SK-N-SH (cell line): Measurements from ENCODE around the gene MACROD2.

Experiments used
- EP300 ChIP-seq, 2 experiments: IDR thresholded peaks; 2 replicates each; pipeline versions ENCODE4 v1.4.0 to v1.6.1; 2012; ENCODE audit warnings: borderline replicate concordance in 1 of 2, low read depth in 1 of 2, low read length in 1 of 2
- MEF2A ChIP-seq: IDR thresholded peaks from 2 replicates; pipeline ENCODE4 v1.4.0; 2012; ENCODE audit warnings: low read depth, borderline replicate concordance
- POLR2AphosphoS5 ChIP-seq: IDR thresholded peaks from 2 replicates; pipeline ENCODE4 v1.6.1; 2012; ENCODE audit warnings: low read depth, low read length
- RAD21 ChIP-seq: IDR thresholded peaks from 2 replicates; pipeline ENCODE4 v1.6.1; 2012; ENCODE audit warnings: mild to moderate bottlenecking, low read length
- RCOR1 ChIP-seq: fragments of 150-350 bp; IDR thresholded peaks from 2 replicates; pipeline ENCODE4 v1.6.1; 2017; ENCODE audit warnings: antibody characterized with exemption, low read length
- SIN3A ChIP-seq: IDR thresholded peaks from 2 replicates; pipeline ENCODE4 v1.6.1; 2012; ENCODE audit warnings: low read depth, mild to moderate bottlenecking, low read length, moderate library complexity, borderline replicate concordance
- YY1 ChIP-seq: IDR thresholded peaks from 2 replicates; pipeline ENCODE4 v1.4.0; 2012; ENCODE audit warnings: low read depth, mild to moderate bottlenecking
- TF ChIP-seq, protein P1 (sequence below): fragments of 200-600 bp; sonication (generic); IDR thresholded peaks from 2 replicates; pipeline ENCODE4 v1.6.1; 2017; ENCODE audit warnings: antibody characterized with exemption, mild to moderate bottlenecking, moderate library complexity
- TF ChIP-seq, protein P2 (sequence below): IDR thresholded peaks from 2 replicates; pipeline ENCODE4 v1.4.0; 2012; ENCODE audit warnings: low read depth, borderline replicate concordance
- TF ChIP-seq, protein P3 (sequence below): IDR thresholded peaks from 2 replicates; pipeline ENCODE4 v1.4.0; 2012; ENCODE audit warnings: low read depth
- TF ChIP-seq, protein P4 (sequence below): IDR thresholded peaks from 2 replicates; pipeline ENCODE4 v1.6.1; 2012; ENCODE audit warnings: mild to moderate bottlenecking, low read depth, low read length, moderate library complexity

DNA sequence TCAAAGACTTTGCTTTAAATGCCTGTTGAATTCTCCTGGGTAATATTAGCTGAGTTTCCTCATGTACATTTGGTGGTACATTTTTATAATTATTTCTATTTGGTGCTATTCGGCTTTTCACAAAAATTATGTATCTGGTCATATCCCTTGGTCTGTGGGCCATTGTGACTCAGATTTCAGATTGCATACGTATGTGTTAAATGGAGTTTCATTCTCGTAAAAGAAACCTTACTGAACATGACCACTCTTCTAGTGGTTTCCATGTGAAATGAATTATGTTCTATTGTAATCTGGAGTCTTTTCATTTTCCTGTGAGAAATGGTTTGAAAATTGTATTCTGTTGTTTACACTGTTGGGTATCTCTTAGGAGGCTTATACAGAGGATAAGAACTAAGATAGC, 728.3 kb downstream of the MACROD2 start:
- TF ChIP-seq, protein P1, sequence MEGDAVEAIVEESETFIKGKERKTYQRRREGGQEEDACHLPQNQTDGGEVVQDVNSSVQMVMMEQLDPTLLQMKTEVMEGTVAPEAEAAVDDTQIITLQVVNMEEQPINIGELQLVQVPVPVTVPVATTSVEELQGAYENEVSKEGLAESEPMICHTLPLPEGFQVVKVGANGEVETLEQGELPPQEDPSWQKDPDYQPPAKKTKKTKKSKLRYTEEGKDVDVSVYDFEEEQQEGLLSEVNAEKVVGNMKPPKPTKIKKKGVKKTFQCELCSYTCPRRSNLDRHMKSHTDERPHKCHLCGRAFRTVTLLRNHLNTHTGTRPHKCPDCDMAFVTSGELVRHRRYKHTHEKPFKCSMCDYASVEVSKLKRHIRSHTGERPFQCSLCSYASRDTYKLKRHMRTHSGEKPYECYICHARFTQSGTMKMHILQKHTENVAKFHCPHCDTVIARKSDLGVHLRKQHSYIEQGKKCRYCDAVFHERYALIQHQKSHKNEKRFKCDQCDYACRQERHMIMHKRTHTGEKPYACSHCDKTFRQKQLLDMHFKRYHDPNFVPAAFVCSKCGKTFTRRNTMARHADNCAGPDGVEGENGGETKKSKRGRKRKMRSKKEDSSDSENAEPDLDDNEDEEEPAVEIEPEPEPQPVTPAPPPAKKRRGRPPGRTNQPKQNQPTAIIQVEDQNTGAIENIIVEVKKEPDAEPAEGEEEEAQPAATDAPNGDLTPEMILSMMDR = no peak
- no peak for TF ChIP-seq POLR2AphosphoS5
- TF ChIP-seq, protein P2, sequence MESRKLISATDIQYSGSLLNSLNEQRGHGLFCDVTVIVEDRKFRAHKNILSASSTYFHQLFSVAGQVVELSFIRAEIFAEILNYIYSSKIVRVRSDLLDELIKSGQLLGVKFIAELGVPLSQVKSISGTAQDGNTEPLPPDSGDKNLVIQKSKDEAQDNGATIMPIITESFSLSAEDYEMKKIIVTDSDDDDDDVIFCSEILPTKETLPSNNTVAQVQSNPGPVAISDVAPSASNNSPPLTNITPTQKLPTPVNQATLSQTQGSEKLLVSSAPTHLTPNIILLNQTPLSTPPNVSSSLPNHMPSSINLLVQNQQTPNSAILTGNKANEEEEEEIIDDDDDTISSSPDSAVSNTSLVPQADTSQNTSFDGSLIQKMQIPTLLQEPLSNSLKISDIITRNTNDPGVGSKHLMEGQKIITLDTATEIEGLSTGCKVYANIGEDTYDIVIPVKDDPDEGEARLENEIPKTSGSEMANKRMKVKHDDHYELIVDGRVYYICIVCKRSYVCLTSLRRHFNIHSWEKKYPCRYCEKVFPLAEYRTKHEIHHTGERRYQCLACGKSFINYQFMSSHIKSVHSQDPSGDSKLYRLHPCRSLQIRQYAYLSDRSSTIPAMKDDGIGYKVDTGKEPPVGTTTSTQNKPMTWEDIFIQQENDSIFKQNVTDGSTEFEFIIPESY = no peak
- TF ChIP-seq YY1 = no peak
- TF ChIP-seq EP300 (IDR thresholded peaks at IDR 0.05; ENCODE audit: borderline replicate concordance in 1 of 2, low read depth in 1 of 2, low read length in 1 of 2) = no peak
- TF ChIP-seq, protein P3, sequence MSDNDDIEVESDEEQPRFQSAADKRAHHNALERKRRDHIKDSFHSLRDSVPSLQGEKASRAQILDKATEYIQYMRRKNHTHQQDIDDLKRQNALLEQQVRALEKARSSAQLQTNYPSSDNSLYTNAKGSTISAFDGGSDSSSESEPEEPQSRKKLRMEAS = no peak
- no peak for TF ChIP-seq MEF2A
- no peak for TF ChIP-seq RCOR1
- TF ChIP-seq SIN3A = no peak
- TF ChIP-seq, protein P4, sequence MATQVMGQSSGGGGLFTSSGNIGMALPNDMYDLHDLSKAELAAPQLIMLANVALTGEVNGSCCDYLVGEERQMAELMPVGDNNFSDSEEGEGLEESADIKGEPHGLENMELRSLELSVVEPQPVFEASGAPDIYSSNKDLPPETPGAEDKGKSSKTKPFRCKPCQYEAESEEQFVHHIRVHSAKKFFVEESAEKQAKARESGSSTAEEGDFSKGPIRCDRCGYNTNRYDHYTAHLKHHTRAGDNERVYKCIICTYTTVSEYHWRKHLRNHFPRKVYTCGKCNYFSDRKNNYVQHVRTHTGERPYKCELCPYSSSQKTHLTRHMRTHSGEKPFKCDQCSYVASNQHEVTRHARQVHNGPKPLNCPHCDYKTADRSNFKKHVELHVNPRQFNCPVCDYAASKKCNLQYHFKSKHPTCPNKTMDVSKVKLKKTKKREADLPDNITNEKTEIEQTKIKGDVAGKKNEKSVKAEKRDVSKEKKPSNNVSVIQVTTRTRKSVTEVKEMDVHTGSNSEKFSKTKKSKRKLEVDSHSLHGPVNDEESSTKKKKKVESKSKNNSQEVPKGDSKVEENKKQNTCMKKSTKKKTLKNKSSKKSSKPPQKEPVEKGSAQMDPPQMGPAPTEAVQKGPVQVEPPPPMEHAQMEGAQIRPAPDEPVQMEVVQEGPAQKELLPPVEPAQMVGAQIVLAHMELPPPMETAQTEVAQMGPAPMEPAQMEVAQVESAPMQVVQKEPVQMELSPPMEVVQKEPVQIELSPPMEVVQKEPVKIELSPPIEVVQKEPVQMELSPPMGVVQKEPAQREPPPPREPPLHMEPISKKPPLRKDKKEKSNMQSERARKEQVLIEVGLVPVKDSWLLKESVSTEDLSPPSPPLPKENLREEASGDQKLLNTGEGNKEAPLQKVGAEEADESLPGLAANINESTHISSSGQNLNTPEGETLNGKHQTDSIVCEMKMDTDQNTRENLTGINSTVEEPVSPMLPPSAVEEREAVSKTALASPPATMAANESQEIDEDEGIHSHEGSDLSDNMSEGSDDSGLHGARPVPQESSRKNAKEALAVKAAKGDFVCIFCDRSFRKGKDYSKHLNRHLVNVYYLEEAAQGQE = no peak
- no peak for TF ChIP-seq RAD21
